T-helper 1 cell (primary cell): ENCODE data around the gene TRANK1.
"Not testable (repeated sequence)": the region's sequence is repeated elsewhere in the genome, so short reads cannot be mapped to it uniquely, and the experiment has no call there.

Experiments
- DNase-seq, 5 donors: peaks; one replicate each; pipeline ENCODE4 v3.0.0-alpha.2; 2012 to 2020

The TRANK1 gene

DNA sequence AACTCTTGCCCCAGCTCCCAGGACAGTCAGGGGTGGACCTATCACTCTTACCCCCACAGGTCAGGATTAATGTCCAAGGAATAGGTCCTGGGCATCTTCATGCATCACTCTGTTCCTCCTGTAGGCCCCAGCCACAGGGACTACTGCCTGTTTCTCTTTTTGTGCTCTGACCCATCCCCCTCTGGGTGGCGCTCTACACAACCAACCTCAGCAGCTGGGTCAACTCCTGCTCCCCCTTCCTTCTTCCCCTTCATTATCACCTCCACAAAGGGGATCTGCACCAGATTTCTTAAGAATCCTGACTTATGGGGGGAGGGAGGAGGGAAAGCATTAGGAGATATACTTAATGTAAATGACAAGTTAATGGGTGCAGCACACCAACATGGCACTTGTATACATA lies 12.2 kb upstream of the TRANK1 start:
- no peak for DNase-seq

DNA sequence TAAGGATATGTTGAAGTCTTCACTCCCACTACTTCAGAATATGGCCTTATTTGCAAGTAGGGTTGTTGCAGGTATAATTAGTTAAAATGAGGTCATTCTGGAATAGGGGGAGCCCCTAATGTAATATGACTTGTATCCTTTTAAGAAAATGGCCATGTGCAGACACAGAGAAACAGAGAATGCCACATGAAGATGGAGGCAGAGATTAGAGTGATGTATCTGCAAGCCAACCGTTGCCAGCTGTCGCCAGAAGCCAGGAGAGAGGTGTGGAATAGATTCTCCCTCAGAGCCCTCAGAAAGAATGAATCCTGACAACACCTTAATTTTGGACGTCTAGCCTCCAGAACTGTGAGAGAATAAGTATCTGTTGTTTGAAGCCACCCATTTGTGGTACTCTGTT lies 11.3 kb upstream of the TRANK1 start:
- no peak for DNase-seq

DNA sequence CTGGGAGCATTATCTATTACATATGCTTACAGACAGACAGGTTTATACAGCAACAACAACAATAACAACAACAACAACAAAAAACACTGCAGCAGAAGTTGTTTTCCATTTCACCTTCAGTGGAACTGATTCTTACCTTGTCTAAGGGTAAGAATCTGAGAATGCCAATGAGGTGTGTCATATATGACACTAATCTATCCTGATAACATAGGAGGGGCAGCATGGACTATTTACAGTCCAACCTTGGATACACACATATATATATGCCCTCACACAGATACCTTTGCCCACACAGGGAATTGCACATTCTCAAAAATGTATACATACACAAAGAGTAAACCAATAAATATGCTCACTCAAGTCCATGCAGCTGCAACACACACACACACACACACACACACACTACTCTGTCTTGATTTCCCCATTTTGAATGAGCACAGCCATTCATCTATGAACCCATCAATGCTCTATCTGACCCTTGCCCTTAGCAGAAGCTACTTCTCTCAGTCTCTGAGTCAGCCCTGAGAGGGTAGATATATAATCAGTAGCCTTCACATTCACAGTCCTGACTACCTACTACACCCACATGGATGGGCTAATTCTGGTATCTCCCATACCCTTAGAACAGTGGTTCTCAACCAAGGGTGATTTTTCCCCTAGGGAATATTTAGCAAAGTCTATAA lies 9.7 kb upstream of the TRANK1 start:
- no peak for DNase-seq

DNA sequence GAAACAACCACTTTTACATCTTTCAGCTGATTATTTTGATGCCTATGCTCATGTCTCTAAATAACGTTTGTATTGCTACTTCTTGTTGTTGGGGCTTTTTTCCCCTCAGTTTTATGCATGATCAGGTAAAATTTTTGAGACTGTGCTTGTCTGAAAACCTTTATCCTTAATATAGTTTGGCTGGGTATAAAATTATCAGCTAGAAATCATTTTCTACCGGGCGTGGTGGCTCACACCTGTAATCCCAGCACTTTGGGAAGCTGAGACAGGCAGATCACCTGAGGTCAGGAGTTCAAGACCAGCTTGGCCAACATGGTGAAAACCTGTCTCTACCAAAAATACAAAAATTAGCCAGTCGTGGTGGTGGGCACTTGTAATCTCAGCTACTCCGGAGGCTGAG lies 3.0 kb upstream of the TRANK1 start:
- DNase-seq = not testable (repeated sequence)

DNA sequence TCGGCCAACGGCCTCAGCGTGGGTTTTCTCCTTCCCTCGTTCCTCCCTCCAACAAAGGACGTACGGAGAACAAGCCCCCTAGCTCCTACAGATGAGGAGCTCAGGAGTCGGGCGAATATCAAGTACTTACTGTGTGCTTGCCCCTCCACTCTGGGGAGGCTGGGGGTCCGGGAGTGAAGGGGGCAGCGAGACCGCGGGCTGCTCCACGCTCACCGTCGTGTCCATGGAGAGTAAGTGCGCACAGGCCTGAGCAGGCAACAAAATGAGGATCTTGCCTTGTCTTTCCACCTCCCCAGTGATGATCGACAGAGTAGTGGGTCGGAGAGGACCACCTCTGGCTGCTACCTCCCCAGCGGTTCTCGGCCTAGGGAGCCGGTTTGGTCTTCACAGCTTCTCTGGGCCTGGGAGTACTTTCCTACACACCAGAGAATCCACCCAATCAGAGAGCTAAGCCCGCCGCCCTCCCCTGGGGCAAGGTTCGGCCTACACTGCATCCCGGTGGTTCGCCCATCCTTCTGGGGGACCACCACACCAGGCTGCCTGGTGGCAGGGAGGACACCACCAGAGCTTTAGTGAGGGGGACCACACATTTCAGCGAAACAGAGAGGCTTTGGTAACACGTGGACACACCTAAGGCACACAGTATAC lies 603 bp upstream of the TRANK1 start:
- DNase-seq = no peak

DNA sequence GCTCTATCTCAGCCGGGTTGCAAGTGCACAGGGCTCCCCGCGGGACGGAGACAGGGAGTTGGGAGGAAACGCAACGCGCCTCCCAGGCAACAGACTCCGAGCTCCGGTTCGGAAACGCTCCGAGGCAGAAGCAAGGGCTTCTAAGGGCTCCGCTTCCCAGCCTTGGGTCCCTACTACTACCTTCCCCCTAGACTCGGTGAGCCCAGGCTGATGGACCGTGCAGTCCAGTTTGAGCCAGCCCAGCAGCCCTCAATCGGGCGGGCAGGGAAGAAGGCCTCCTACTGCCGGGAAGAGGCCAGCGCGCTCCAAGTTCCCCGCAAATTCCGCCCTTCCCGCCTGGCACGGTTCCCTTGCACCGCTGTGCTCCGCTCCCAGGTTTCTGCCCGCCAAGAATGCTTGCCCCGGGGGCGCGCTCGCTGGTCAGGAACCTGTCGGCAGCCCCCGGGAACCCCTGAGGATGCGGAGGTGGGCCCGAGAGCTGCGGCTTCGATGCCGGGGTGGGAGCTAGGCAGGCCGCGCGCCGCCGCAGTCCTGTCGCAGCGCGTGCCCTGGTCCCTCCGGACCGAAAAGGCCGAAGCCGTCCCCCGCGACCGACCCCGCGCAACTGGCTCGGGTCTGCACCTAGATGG lies 728 bp downstream of the TRANK1 start:
- peak in 2 of 5 donors; percentile 10 to 20 for DNase-seq

DNA sequence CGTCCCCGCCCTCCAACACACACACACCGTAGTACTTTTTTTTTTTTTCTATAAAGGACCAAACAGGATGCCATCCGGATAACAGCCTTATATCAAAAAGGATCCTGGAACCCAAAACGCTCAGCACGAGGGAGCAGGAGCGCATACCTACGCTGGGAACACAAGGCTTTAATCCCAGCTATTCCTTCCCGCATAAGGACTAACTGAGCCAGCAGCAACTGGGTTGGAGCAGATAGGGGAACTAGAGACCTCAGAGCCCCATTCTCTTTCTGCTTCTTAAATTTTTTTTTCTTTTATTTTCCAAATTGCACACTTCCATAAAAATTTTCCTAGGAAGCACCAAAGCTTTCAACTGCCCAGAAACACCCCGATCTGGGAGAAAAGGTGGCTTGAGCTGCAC lies 1.3 kb downstream of the TRANK1 start:
- DNase-seq = no peak

DNA sequence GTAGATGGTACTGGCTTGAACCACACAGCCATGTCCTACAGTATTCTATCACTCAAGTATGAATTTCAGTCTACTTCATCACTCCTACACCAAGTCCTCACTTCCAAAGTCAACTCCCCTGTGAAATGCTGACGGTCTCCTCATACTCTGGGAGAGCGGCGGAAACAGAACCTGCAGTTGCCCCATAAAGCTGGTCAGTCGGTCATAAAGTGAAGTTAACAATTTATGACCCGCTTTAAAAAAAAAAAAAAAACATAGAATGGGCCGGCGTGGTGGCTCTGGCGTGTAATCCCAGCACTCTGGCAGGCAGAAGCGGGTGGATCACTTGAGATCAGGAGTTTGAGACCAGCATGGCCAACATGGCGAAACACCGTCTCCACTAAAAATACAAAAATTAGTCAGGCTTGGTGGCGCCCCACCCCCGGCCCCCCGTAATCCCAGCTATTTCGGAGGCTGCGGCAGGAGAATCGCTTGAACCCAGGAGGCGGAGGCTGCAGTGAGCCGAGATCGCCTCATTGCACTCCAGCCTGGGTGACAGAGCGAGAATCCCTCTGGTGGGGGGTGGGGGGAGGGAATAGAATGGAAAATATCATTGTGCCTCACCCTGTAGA lies 2.1 kb downstream of the TRANK1 start:
- no peak for DNase-seq

DNA sequence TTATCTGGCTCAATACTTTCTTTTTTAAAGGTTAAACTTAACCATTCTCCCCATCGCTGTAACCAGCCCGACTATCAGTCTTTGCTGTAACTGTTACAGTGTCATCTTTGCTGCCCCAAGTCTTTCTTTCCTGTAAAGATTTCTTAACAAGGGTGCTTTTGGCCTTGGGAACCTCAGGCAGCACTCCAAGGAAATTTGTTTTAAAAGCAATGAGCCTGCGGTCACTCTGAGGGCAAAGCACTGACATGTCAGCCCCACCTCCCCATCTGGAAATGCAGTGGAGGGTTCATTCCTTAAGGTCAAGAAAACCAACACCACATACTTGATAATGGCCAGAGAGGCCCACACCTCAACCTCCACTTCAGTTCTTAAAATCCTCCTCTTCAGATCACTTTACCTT lies 3.2 kb downstream of the TRANK1 start:
- DNase-seq = no peak

DNA sequence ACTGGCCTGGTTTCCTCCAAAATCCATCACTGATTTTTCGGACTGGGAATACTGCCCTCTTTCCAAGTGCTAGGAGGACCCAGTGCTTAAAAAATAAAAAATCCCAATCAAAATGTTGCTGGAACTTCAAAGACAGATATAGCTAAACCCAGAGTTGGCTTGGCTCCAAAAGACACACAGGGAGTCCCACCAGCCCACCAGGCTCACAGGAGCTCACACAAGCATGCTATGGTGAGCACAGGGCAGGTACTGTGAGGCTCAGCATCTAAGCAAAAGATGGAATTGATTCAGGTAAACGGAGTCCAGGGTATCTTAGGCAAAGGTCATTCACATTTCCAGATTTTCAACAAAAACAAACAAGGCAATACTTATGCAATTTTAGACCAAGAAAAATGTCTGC lies 3.7 kb downstream of the TRANK1 start:
- no peak for DNase-seq

DNA sequence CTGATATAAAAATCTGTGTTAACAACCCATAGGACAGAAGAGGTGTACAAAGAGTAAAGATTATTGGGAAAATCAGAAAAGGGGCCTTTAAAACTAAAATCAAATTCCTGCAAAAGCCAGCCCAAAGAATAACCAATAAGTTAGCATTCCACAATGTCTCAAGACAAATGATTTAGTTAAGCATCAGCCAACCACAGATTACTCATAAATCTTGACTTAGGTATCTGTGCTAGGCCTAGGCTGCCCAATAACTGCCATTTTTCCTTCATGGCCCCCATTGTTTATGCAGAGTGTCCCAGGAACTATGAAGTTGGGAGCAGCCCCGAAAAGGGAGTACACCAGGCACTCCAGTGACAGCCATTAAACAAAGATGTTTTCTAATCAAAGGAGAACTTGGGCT lies 7.4 kb downstream of the TRANK1 start:
- DNase-seq = no peak

DNA sequence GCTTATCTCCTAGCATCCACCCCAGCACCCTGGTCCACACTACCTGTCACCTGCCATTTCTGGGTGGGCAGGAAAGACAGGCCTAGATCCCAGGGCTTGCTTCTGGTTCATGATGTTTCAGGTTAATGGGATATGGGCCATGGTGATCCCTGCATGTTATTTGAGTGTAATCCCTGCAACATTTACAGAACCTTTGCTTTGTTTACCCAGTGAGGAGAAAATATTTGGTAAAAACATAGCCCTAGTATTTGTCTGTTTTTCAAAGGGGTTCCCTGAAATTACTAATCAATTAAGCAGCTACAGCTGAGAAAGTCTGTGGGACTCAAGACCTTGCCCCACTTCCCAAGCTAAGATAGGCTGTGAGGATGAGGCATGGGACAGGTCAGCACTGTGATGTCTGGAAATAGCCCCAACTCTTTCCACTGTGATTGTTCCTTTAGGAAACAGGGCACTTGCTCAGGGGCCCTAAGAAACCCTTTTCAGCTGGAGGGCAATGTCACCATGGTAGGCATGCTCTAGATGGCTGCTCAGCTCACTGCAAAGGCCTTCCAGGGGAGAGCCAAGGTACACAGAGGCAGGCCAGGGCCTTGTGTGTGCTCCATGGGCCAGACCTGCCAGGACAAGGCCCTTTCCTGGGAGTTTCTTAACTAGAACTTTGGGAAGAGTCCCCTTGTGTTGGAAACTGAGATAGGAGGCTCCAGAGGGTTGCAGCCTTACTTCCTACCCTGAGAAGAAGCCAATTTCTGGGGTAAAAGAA lies 11.1 kb downstream of the TRANK1 start:
- no peak for DNase-seq

DNA sequence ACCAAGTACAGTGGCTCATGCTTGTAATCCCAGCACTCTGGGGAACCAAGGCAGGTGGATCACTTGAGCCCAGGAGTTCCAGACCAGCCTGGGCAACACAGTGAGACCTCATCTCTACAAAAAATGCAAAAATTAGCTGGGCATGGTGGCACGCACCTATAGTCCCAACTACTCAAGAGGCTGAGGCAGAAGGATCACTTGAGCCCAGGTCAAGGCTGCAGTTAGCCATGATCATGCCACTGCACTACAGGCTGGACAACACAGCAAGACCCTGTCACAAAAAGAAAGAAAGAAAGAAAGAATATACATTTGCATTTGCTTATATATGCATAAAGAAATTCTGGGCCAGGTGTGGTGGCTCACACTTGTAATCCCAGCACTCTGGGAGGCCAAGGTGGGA lies 13.4 kb downstream of the TRANK1 start:
- not testable (repeated sequence) for DNase-seq

DNA sequence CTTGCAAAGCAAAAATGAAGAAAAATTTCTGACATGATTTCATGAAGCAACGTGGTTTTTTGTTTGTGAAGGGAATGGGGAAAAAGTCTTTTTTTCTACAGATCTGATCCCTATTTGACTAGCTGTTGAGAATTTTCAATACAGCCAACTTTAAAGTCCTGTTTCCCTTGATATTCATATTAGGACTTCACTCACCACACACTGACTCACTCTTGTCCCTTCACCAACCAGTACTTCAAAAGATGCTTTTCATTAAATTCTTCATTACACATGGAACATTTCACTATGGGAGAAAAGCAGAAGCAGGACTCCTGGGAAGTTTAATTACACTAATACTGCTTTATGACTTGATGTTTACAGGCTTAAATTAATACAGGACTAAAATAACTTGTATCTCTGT lies 16.6 kb downstream of the TRANK1 start:
- no peak for DNase-seq

DNA sequence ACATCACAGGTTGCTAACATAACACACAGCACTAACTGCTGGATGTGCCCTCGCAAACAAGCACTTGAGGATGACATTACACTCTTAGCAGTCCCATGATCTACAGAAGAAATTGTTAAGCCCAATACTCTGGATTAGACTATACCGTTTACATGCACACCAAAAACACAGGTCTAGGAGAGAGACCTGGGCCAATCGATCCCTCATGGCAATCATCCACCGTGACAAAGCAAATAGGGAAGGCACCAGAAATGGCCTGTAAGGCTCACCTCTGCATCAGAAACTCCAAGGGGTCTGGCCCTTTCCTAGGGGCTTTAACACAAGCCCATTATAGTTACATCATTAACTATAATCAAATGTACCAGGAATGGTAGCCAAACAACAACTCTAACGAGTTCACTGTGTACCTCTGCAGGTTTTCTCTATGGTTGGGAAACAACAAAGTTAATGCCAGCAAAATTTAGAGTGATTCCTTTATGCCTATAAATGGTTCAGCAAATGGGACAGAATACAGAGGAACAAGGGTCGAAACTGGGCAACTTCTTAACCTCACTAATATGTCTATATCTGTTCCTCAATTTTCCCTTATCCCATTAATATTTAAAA lies 18.5 kb downstream of the TRANK1 start:
- DNase-seq = no peak

DNA sequence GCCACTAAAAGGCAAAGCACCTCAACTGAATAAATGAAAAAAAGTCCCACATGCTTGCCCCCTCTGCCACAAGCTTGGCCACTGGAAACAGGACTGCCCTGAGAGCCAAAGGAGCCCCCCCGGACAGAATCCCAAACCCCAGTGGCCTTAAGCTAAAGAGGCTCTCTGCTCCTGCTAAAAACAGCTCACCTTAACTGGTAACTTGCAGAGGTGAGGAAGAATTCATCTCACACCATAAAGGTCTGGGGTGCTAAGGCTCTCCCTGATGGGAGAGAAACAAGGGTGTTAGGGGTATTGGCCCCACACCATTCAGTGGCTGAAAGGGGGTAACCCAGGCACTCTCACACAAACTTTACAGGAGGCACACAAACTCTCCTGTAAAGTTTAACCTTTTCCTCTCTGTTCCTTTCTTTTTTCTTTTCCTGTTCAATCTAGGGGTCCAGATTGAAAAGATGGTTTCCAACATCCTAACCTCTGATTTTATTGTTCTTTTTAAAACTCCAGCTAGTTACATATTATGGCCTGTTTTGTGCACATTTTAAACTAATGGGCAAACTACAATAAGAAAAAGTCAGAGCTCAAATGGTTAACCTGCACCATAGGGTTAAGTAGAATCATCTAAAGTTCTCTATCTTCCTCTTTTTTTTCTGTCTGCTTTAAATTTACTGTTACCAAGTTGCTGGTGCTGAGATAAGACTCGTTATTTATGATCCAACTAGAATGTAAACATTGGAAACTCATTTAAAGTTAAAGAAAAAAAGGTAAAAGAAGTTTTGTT lies 19.9 kb downstream of the TRANK1 start:
- DNase-seq = no peak

DNA sequence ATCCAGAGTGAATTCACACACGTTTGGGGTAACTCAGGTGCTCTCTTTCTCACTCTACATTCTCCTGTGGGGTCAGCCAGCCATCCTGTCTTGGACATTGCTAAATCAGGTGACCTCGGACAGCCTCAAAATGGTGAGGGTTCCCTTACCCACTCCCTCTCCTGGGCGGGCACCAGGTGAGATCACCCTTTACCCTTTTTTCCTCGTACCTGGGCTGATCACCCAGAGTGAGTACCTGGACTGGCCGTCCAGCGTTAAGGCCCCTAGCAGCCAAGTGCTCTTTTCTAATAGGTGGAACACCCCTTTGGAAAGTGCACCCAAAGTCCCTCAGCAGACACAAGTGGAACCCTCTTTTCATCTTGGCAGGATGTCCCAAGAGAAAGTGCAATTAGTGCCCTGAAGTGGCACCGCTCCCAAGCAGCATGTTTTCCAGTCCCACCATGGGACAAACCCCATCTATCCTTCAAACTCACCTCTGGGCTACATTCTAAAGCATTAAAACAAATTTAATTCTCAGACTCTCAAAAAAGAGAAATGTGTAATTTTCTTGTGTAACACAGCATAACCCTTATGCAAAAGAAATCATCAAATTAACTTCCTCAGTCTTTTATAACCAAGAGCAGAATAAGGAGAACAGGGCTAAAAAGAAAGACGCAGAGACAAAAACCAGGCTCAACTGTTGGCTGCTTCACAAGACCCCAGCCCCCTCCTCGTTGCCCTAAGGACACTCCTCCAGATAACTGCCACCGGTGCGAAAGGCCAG lies 20.7 kb downstream of the TRANK1 start:
- DNase-seq = no peak

DNA sequence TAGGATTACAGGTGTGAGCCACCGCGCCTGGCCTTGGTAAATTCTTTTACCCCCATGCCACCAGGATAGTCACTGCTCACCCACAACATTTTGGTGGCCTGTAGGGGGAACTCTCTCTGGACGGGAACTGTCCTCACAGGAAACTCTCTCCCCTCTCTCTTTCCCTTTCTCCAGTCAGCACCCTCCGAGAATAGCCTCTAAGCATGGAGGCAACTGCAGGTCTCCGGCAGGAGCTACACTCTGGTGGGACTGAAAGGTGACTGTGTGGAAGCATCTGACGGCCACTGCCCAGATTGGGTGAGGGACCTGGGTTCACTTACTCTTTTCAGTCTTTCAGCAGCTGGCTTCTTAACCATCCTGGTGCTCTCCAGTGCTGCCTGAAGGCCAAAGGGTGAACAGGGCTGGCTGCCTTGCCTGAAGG lies 21.3 kb downstream of the TRANK1 start:
- DNase-seq = no peak

DNA sequence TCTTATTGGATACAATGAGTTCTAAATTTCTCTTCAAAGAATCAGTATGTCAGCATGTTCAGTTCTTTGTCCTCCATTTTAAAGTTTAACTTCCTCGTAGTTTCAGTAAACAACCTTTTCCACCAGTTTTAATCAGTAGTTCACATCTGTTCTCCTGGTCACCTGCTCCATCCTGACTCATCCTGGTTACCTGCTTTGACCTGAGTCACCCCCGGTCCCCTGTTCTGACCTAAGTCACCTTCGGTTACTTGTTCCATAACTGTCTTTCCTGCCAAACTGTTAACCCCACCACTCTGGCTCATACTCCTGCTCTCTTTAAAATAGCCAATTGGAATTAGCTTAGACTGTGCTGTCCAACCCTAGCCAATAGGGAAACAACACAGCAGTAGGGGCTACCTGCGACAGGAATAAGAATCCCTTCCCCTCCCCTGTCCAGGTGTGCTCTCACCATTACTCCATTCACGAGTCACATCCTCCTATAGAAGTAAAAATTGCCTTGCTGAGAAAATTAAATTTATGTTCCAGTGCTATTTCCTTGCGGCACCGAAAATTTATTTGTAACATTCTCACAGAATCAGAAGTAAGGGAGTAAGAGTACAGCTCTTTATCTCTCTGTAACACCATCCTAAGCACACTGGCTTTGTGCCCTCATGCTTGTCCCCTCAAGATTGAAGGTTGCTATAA lies 23.8 kb downstream of the TRANK1 start:
- DNase-seq = no peak

DNA sequence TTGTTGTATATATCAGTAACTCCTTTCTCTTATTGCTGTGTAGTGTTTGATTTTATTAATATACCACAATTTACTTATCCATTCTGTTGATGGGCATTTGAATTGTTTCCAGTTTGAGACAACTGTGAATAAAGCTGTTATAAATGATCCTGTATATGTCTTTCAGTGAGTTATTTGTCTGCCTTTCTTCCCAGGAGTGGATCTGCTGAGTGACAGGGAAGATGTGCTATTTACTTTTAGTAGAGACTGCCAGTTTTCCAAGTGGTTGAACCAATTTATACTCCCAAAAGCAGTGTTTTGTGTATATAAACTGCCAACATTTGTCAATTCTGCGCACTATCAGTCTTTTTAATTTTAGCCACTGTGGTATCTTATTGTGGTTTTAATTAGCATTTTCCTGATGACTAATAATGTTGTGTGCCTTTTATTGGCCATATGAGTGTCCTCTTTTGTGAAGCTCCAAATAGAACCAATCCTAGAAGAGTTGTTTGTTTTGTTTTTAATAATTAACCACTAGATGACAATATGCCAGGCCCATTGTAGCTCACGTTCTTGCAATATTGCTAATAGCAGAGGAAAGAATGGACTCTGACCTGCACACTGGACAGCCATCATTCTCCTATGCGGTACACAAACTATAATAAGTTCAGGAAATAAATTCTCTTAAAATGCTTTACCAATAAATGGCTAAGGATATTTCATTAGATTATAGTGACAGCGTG lies 25.3 kb downstream of the TRANK1 start:
- DNase-seq = no peak
